Liver (tissue), 9 donors: ENCODE measurements around the gene DDX39B. TPM values are rescaled to one million over a fixed set of nuclear protein-coding genes. Genes with fewer than 3 reads are reported as not detected.
A peak's percentile ranks its signal among the peaks of the same experiment; 100 is the strongest.

Source experiments
- DNase-seq: peaks from one replicate; pipeline ENCODE4 v3.0.0-alpha.2; 2017; ENCODE audit warnings: low spot score
- H3K27ac ChIP-seq, 2 donors: one replicate each; pipeline ENCODE4 v1.7.0; 2013; ENCODE audit warnings: inconsistent platforms in 2 of 2, low read length in 2 of 2, control low read depth in 1 of 2, low read depth in 1 of 2, mild to moderate bottlenecking in 1 of 2
- H3K27me3 ChIP-seq, 4 donors: one replicate each; pipeline versions ENCODE4 v1.6.1 to v1.7.0; 2013; ENCODE audit warnings: low read length in 3 of 4, inconsistent platforms in 1 of 4, mild to moderate bottlenecking in 1 of 4, moderate library complexity in 1 of 4; ENCODE audit not compliant: control insufficient read depth in 4 of 4, insufficient read depth in 4 of 4
- H3K36me3 ChIP-seq, 4 donors: one replicate each; pipeline versions ENCODE4 v1.6.1 to v1.7.0; 2013; ENCODE audit warnings: low read length in 3 of 4, mild to moderate bottlenecking in 3 of 4, low read depth in 1 of 4, moderate library complexity in 1 of 4; ENCODE audit not compliant: control insufficient read depth in 4 of 4, insufficient read depth in 3 of 4
- H3K4me1 ChIP-seq, 4 donors: one replicate each; pipeline versions ENCODE4 v1.6.1 to v1.7.0; 2013; ENCODE audit warnings: low read length in 3 of 4, mild to moderate bottlenecking in 3 of 4, moderate library complexity in 1 of 4; ENCODE audit not compliant: control insufficient read depth in 4 of 4, insufficient read depth in 4 of 4
- H3K4me3 ChIP-seq, 3 donors: one replicate each; pipeline versions ENCODE4 v1.6.1 to v1.7.0; 2013; ENCODE audit warnings: low read length in 3 of 3, control low read depth in 1 of 3, low read depth in 1 of 3, mild to moderate bottlenecking in 1 of 3
- H3K9ac ChIP-seq, 2 donors: one replicate each; pipeline ENCODE4 v1.7.0; 2013; ENCODE audit warnings: low read length in 2 of 2, mild to moderate bottlenecking in 2 of 2, moderate library complexity in 2 of 2, control low read depth in 1 of 2, low read depth in 1 of 2
- H3K9me3 ChIP-seq, 4 donors: one replicate each; pipeline versions ENCODE4 v1.6.1 to v1.7.0; 2013; ENCODE audit warnings: low read length in 3 of 4; ENCODE audit not compliant: control insufficient read depth in 4 of 4
- CTCF ChIP-seq: fragments of 150-350 bp; IDR thresholded peaks from 2 replicates; pipeline ENCODE4 v1.5.1; 2017; ENCODE audit warnings: improper control_type of control experiment, low read depth, low read length; ENCODE audit not compliant: missing input control
- FOXA2 ChIP-seq: IDR thresholded peaks from 2 replicates; pipeline ENCODE4 v1.6.1; 2016; ENCODE audit warnings: antibody characterized with exemption
- GABPA ChIP-seq, 2 donors: IDR thresholded peaks in 1 of 2; conservative IDR thresholded peaks in 1 of 2; 2 replicates each; pipeline ENCODE4 v1.6.1; 2016; ENCODE audit warnings: antibody characterized with exemption in 2 of 2, mild to moderate bottlenecking in 1 of 2, moderate library complexity in 1 of 2
- HNF4A ChIP-seq, 2 donors: conservative IDR thresholded peaks; 2 replicates each; pipeline ENCODE4 v1.6.1; 2016; ENCODE audit warnings: antibody characterized with exemption in 2 of 2, mild to moderate bottlenecking in 2 of 2
- HNF4G ChIP-seq: IDR thresholded peaks from 2 replicates; pipeline ENCODE4 v1.6.1; 2016; ENCODE audit warnings: antibody characterized with exemption
- JUND ChIP-seq, 2 donors: IDR thresholded peaks; 2 replicates each; pipeline ENCODE4 v1.6.1; 2016; ENCODE audit warnings: antibody characterized with exemption in 2 of 2
- MAX ChIP-seq: IDR thresholded peaks from 2 replicates; pipeline ENCODE4 v1.6.1; 2016; ENCODE audit warnings: antibody characterized with exemption
- NR2F2 ChIP-seq: IDR thresholded peaks from 2 replicates; pipeline ENCODE4 v1.6.1; 2016; ENCODE audit warnings: antibody characterized with exemption
- RAD21 ChIP-seq, 2 donors: IDR thresholded peaks; 2 replicates each; pipeline ENCODE4 v1.6.1; 2016; ENCODE audit warnings: antibody characterized with exemption in 2 of 2, mild to moderate bottlenecking in 2 of 2
- REST ChIP-seq: IDR thresholded peaks from 2 replicates; pipeline ENCODE4 v1.6.1; 2016; ENCODE audit warnings: antibody characterized with exemption, mild to moderate bottlenecking
- RXRA ChIP-seq, 2 donors: IDR thresholded peaks; 2 replicates each; pipeline ENCODE4 v1.6.1; 2017 to 2018; ENCODE audit warnings: antibody characterized with exemption in 2 of 2, mild to moderate bottlenecking in 1 of 2
- SP1 ChIP-seq: IDR thresholded peaks from 2 replicates; pipeline ENCODE4 v1.6.1; 2018; ENCODE audit warnings: antibody characterized with exemption, mild to moderate bottlenecking
- TAF1 ChIP-seq: conservative IDR thresholded peaks from 2 replicates; pipeline ENCODE4 v1.6.1; 2016; ENCODE audit warnings: antibody characterized with exemption, mild to moderate bottlenecking
- YY1 ChIP-seq: IDR thresholded peaks from 2 replicates; pipeline ENCODE4 v1.6.1; 2016; ENCODE audit warnings: antibody characterized with exemption, mild to moderate bottlenecking
- WGBS: extraction: QIAGEN DNeasy Blood & Tissue Kit; methylation state at CpG from one replicate; pipeline ENCODE4 v1.1.7; 2013; 5-methylcytosine and 5-hydroxymethylcytosine counted together
- polyA plus RNA-seq, 2 donors: library from polyadenylated mRNA; stranded (reverse) in 1 of 2; unstranded in 1 of 2; fragments of 200-250 nt in 1 of 2; fragments of >200 nt in 1 of 2; fragmentation: Nextera tagmentation in 1 of 2; extraction: Ambion mirVana in 1 of 2; gene quantifications; one replicate each; pipeline versions ENCODE4 v1.2.1 to v1.2.3, GENCODE V29; 2013 to 2015
- total RNA-seq, 2 donors: library from RNA; depleted of rRNA; stranded (reverse); fragments of >200 nt; gene quantifications; one replicate each; pipeline ENCODE4 v1.2.3, GENCODE V29; 2014
- donor health status: healthy.
- donor health status: healthy.
- donor health status: healthy.
- donor health status: healthy.
- donor health status: healthy.

The DDX39B gene
- total and polyA plus RNA-seq, 4 donors, result 75.0 to 254 (median 135) TPM

- H3K9ac ChIP-seq, result no peak overlapping the region
- H3K4me1 ChIP-seq, result peaks cover 0 to 4% (median 2%) of the 10 kb centered on the region in 4 donors
- DNase-seq, result no peak
- H3K27ac ChIP-seq, result no peak overlapping the region
- no peak for TF ChIP-seq SP1
- H3K4me3 ChIP-seq, result no peak overlapping the region
- H3K27me3 ChIP-seq, result no peaks in the 10 kb centered on the region
- H3K9me3 ChIP-seq, result no peaks in the 10 kb centered on the region
- peaks cover 26 to 76% (median 63%) of the 10 kb centered on the region in 4 donors for H3K36me3 ChIP-seq
- 93% methylated on average over 1 of the region's 1 CpG for WGBS
These were observed 8.4 kb downstream of the DDX39B start for GRCh38 chr6:31533455-31533841.

GRCh38 chr6:31532644-31533454 is 9.0 kb downstream of the DDX39B start:
- H3K4me3 ChIP-seq, result no peak overlapping the region
- 61% methylated on average over 9 of the region's 9 CpGs for WGBS
- H3K4me1 ChIP-seq, result peaks cover 0 to 4% (median 2%) of the 10 kb centered on the region in 4 donors
- peaks cover 26 to 70% (median 61%) of the 10 kb centered on the region in 4 donors for H3K36me3 ChIP-seq
- no peaks in the 10 kb centered on the region for H3K27me3 ChIP-seq
- TF ChIP-seq RAD21 (IDR thresholded peaks at IDR 0.05) (no peak), GABPA (IDR thresholded peaks at IDR 0.05 in 1 of 2, conservative IDR thresholded peaks at IDR 0.05 in 1 of 2) (no peak), MAX (no peak), YY1 (no peak), REST (no peak), SP1 (no peak), RXRA (IDR thresholded peaks at IDR 0.05) (peak; percentile 50 to 52), NR2F2 (peak; percentile 33)
- H3K27ac ChIP-seq, result no peak overlapping the region
- H3K9ac ChIP-seq, result no peak overlapping the region
- no peaks in the 10 kb centered on the region for H3K9me3 ChIP-seq
- no peak for DNase-seq

- H3K36me3 ChIP-seq, result peaks cover 26 to 68% (median 59%) of the 10 kb centered on the region in 4 donors
- TF ChIP-seq TAF1 (no peak), CTCF (no peak), GABPA (IDR thresholded peaks at IDR 0.05 in 1 of 2, conservative IDR thresholded peaks at IDR 0.05 in 1 of 2) (no peak), RAD21 (IDR thresholded peaks at IDR 0.05) (no peak), HNF4A (conservative IDR thresholded peaks at IDR 0.05) (no peak), JUND (IDR thresholded peaks at IDR 0.05) (no peak), HNF4G (no peak), REST (no peak), SP1 (no peak), FOXA2 (no peak)
- no peak for DNase-seq
- no peaks in the 10 kb centered on the region for H3K27me3 ChIP-seq
- H3K9me3 ChIP-seq, result no peaks in the 10 kb centered on the region
- no peak overlapping the region for H3K9ac ChIP-seq
- WGBS, result 77% methylated on average over 9 of the region's 9 CpGs
- no peak overlapping the region for H3K4me3 ChIP-seq
- H3K27ac ChIP-seq, result no peak overlapping the region
- peaks cover 0 to 4% (median 2%) of the 10 kb centered on the region in 4 donors for H3K4me1 ChIP-seq
These were observed 9.8 kb downstream of the DDX39B start for GRCh38 chr6:31531771-31532643.
